NCI-H2227 (cell line): ENCODE results near the gene BNC2.
"Not testable (repeated sequence)": the region's sequence is repeated elsewhere in the genome, so short reads cannot be mapped to it uniquely, and the experiment has no call there.

Experiments
- DNase-seq: peaks from one replicate; lab custom pipeline; 2025; ENCODE audit not compliant: unreplicated experiment; lab: John Stamatoyannopoulos, UW

BNC2 gene, protein sequence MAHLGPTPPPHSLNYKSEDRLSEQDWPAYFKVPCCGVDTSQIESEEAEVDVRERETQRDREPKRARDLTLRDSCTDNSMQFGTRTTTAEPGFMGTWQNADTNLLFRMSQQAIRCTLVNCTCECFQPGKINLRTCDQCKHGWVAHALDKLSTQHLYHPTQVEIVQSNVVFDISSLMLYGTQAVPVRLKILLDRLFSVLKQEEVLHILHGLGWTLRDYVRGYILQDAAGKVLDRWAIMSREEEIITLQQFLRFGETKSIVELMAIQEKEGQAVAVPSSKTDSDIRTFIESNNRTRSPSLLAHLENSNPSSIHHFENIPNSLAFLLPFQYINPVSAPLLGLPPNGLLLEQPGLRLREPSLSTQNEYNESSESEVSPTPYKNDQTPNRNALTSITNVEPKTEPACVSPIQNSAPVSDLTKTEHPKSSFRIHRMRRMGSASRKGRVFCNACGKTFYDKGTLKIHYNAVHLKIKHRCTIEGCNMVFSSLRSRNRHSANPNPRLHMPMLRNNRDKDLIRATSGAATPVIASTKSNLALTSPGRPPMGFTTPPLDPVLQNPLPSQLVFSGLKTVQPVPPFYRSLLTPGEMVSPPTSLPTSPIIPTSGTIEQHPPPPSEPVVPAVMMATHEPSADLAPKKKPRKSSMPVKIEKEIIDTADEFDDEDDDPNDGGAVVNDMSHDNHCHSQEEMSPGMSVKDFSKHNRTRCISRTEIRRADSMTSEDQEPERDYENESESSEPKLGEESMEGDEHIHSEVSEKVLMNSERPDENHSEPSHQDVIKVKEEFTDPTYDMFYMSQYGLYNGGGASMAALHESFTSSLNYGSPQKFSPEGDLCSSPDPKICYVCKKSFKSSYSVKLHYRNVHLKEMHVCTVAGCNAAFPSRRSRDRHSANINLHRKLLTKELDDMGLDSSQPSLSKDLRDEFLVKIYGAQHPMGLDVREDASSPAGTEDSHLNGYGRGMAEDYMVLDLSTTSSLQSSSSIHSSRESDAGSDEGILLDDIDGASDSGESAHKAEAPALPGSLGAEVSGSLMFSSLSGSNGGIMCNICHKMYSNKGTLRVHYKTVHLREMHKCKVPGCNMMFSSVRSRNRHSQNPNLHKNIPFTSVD

DNA sequence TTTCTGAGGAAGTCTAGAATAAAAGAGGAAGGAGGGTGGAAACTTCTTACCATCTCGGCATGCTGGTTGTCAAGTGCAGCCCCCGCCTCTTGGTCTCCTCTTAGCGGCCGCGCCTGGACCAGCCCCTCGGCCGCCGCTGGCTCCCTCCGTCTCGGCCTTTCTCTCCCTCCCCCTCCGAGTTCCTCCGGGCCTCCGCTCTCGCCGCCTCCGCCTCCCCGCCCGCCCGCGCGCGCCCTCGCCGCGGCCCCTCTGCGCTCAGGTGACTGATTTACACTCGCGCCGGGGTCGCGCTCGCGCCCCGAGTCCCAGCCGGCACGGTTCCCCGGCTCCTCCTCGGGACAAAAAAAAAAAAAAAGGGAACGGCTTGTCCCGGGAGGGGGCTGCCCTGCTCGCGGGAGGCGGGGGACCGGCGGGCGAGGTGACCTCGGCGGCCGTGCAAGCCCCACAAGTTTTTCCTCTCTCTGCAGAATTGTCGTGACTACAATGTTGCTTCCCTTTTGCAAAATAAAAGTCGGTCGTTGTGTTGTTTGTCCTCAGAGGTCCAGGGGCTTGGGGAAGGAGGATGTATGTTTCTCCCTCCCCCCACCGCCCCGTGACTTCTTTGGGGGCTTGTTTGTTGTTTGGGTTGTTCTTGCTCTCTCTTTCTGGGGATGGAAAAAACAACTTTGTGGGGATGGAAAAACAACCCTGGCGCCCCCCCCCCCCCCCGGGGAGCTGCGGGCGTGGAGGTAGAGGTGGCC is at the start of gene BNC2:
TSS of gene BNC2 (minus strand) at position 75 of the 740 bp plus-strand sequence. CDS start at position 53, 22 bp downstream.
- peak; percentile 64 for DNase-seq

DNA sequence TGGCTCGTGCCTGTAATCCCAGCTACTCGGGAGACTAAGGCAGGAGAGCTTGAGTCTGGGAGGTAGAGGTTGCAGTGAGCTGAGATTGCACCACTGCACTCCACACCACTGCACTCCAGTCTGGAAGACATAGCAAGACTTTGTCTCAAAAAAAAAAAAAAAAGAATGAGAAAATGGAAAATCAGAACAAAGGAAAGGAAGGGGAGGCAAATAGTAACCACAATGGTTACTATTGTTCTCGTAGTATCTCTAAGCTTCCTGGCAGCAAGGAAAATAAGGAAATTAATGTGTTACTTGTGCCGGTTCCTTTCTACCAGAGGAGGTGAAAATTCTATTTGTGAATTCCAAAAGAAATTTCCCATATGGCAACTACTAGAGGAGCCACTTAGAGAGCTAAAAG is 48.5 kb upstream of the BNC2 start:
- DNase-seq: no peak

GRCh38 chr9:16915126-16915831 is 44.8 kb upstream of the BNC2 start:
- no peak for DNase-seq

- DNase-seq: no peak
These were observed 41.7 kb upstream of the BNC2 start for GRCh38 chr9:16912197-16912596.

DNA sequence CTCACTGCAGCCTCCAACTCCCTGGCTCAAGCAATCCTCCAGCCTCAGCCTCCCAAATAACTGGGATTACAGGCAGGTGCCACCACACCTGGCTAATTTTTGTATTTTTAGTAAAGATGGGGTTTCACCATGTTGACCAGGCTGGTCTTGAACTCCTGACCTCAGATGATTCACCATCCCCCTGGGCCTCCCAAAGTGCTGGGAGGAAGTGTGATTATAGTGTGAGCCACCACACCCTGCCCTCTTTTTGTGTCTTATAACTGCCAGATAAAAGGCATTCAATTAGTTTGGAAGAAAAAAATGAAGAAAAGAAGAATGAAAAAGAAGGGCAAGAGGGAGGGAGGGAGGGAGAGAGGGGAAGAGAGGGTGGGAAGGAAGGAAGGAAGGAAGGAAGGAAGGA is 37.7 kb upstream of the BNC2 start:
- DNase-seq: not testable (repeated sequence)

- no peak for DNase-seq
These were observed 34.2 kb upstream of the BNC2 start for GRCh38 chr9:16904655-16905054.

DNA sequence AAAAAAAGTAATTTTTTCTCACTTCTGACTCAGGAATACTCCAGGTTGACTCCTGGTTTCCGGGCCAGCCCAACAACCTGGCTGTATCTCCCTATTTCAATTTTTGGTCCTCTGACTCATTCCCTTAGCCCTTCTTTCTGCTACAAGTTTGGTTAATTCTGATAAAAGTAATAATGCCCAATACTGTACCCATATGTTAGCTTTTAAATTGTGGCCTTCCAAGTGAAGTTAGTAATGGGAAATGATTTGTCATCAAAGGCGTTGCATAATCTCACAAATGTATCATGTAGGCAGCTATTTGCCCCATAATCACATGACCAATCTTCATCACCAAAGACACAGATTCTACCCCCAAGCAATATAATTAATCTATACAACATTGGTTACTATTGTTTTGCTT is 31.1 kb upstream of the BNC2 start:
- no peak for DNase-seq

DNA sequence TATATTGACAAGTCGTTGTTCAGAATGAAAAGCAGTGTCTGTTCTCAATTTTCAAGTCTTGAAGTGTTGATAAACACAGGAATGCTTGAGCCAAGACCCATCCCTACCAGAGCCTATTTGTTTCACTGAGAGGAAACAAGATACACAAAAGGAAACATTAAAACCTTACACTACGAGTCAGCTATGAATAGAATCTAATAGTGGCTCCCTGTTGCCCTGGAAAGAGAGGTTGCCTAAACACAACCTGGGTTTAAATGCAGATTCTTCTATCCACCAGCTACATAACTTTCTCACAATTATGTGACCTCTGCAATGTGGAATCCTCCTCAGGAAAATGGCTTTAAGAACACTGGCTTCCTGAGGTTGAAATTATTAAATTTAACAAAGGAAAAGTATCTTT is 29.1 kb upstream of the BNC2 start:
- DNase-seq: no peak

DNA sequence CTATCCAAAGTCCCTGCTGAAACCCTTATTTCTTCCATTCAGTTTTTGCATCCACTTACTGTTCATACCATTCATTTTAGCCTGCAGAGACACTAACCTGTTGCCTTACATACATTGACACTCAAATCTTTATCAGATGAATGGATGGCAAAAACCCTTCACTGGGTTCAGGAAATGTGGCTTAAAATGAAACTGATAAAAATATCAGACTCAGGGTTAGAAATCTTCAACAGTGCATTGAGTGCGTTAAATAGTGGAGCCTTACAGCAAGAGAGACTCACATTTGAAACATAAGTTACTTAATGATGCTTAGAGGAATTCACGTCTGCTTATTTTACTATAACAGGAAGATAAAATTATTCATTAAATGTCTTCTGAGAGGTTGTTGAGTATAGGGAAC is 28.0 kb upstream of the BNC2 start:
- DNase-seq: no peak

GRCh38 chr9:16888594-16888993 is 18.1 kb upstream of the BNC2 start:
- DNase-seq: no peak

- no peak for DNase-seq
These were observed 15.5 kb upstream of the BNC2 start for GRCh38 chr9:16885931-16886330.

GRCh38 chr9:16884952-16885513 is 14.6 kb upstream of the BNC2 start:
- DNase-seq: peak; percentile 43

DNA sequence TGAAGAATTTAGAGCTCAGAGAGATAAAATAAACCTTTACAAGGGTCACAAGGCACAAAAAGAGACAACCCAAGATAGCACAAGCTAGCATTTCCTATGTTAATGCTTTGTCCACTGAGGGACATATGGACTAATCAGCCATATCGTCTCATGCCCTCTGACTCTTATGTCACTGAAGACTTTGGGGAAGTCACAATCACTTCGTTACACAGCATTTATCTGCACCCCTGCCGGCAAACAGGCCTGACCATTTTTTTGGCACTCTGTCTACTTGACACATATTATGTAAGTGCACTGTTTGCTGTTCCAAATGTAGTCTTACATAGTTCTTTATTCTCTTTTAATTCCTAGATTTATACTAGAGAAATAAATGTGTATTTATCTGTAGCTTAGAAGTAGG is 13.9 kb upstream of the BNC2 start:
- DNase-seq: no peak

- DNase-seq: no peak
These were observed 13.1 kb upstream of the BNC2 start for GRCh38 chr9:16883586-16883985.

GRCh38 chr9:16882440-16882839 is 12.0 kb upstream of the BNC2 start:
- DNase-seq: not testable (repeated sequence)

- no peak for DNase-seq
These were observed 8.9 kb upstream of the BNC2 start for GRCh38 chr9:16879416-16879815.

- no peak for DNase-seq
These were observed 6.8 kb upstream of the BNC2 start for GRCh38 chr9:16877256-16877655.

GRCh38 chr9:16873126-16873802 is 2.8 kb upstream of the BNC2 start:
- DNase-seq: no peak

- peak; percentile 14 for DNase-seq
These were observed 1.1 kb upstream of the BNC2 start for GRCh38 chr9:16871336-16872151.
